GM19468 (cell line): ENCODE results near the gene PIP5K1A.
"Not testable (repeated sequence)": the region's sequence is repeated elsewhere in the genome, so short reads cannot be mapped to it uniquely, and the experiment has no call there.

Experiments used
- ATAC-seq: cut with Tn5 transposase; IDR thresholded peaks from one replicate; pipeline ENCODE4 v1.9.1; 2021; ENCODE audit warnings: mild to moderate bottlenecking, moderate library complexity, moderate number of reproducible peaks; ENCODE audit not compliant: unreplicated experiment; ENCODE audit errors: extremely low read depth

PIP5K1A gene

DNA sequence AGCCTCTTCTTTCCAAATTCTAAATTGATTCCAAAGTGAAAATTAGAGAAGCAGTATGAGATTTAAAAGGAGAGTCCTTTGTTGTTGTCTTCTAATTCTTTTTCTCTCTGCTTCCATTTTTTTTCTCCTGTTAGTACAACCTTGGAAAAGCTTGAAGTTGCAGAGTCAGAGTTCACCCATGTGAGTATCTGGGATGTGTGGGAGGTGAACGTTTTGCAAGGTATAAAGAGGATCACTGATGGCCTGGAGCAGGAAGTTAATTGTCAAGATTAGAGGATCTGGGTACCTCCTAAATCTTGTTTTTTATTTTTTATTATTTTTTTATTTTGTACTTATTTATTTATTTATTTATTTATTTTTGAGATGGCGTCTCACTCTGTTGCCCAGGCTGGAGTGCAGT is 48.4 kb downstream of the PIP5K1A start:
- ATAC-seq, result no peak

- ATAC-seq, result no peak
Observed at GRCh38 chr1:151251656-151252470, 53.5 kb downstream of the PIP5K1A start.

GRCh38 chr1:151254217-151255213 is 56.2 kb downstream of the PIP5K1A start, which contains the start of gene PSMD4:
PSMD4 (plus strand) TSS chr1:151254734; CDS start chr1:151254783, 49 bp downstream.
- ATAC-seq, result peak; percentile 77

DNA sequence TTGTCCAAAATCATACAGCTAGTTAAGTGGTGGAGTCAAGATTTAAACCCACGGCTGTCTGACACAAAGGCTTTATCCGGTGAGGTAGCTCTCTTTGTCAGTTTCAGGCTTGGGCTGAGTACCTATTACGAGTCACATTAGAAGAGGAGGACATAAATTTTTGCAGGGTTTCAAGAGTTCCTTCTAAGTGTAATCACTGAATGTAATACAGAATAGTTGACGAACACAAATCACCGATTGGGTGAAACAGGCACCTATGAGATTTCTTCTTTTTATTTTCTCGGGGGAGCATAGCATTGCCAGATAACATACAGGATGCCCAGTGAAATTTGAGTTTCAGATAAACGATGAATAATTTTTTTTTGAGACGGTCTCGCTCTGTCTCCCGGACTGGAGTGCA is 57.0 kb downstream of the PIP5K1A start:
- ATAC-seq, result no peak

GRCh38 chr1:151259351-151259750 is 61.0 kb downstream of the PIP5K1A start:
- ATAC-seq, result no peak

- no peak for ATAC-seq
Observed at GRCh38 chr1:151265446-151266236, 67.3 kb downstream of the PIP5K1A start.

DNA sequence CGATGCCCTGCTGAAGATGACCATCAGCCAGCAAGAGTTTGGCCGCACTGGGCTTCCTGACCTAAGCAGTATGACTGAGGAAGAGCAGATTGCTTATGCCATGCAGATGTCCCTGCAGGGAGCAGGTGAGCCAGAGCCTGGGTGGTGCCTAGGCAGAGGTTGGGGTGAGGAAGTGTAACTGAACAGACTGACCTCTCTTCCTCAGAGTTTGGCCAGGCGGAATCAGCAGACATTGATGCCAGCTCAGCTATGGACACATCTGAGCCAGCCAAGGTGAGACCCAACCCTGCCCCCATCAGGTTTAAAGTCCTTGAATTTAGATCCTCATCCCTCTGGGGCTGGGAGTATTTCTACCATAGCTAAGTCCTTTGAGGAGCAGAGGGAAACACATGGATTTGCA is 68.0 kb downstream of the PIP5K1A start:
- ATAC-seq, result no peak

DNA sequence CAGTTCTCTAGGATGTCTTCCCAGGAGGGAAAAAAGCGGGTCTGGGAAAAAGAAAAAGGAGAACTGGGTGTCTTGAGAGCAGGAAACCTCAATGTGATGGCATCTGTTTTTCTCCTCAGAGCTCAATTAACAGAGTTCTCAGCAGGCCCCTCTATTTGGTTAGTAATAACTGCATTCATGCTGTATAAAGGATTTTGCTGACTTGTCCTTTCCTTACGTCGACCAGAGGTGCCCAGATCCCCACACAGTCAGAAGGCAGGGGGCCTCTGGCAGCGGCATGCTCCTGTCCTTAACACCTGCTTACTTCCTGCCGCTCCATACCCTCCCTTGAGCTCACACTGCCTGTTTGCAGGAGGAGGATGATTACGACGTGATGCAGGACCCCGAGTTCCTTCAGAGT is 68.5 kb downstream of the PIP5K1A start:
- no peak for ATAC-seq

DNA sequence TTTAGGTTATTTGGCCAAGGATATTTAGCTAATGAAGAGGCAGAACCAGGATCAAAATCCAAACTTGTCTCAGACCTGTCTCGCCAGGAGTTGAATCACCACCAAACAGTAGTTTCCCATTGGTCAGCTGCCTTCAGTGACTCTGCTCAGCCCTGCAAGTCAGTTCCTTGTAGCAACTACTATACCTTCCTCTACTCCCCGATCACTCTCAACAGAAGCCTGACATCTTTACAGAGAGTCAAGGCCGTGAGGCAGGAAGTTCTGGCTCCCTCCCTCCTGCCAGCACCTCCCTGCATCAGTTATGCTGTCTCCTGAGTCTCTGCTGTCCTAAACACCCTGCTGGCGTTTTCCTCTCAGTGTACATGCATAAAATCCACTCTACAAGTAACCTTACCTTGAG is 69.4 kb downstream of the PIP5K1A start:
- ATAC-seq, result no peak

DNA sequence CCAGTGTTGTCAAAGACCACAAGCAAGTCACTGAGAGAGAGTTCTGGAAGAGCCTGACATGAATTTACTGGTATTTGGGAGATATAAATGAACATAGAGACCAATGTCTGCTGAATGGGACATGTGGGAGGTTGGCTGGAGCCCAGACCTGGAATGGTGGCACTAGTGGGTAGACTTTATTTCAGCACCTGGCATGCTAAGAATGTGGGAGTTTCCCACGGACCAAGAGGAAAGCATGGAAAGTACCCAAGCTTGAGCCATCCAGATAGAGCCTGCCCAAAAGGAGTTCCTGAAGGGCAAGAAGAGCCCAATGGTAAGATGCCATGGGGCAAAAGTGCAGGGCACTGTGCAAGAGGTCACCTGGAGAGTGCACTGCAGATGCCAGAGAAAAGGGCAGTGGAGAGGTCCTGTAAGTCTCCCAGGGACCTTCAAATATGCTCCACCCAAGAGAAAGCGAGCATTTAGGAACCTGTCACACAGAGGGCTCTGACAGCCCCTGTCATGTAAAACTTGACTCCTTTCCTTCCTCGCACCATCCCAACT is 75.6 kb downstream of the PIP5K1A start:
- ATAC-seq, result no peak

DNA sequence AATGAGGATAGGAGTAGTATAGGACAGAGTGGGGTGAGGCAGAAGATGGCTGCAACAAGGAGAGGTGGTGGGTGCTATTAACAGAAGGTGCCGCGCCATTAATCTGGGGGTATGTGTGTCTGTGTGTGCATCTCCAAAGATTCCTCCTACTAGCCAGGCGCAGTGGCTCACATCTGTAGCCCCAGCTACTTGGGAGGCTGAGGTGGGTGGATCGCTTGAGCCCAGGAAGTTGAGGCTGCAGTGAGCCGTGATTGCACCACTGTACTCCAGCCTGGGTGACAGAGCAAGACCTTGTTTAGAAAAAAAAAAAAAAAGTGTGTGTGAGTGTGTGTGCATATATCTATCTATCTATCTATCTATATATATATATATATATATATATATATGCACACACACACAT is 77.0 kb downstream of the PIP5K1A start:
- not testable (repeated sequence) for ATAC-seq

GRCh38 chr1:151277249-151277648 is 78.9 kb downstream of the PIP5K1A start:
- no peak for ATAC-seq

DNA sequence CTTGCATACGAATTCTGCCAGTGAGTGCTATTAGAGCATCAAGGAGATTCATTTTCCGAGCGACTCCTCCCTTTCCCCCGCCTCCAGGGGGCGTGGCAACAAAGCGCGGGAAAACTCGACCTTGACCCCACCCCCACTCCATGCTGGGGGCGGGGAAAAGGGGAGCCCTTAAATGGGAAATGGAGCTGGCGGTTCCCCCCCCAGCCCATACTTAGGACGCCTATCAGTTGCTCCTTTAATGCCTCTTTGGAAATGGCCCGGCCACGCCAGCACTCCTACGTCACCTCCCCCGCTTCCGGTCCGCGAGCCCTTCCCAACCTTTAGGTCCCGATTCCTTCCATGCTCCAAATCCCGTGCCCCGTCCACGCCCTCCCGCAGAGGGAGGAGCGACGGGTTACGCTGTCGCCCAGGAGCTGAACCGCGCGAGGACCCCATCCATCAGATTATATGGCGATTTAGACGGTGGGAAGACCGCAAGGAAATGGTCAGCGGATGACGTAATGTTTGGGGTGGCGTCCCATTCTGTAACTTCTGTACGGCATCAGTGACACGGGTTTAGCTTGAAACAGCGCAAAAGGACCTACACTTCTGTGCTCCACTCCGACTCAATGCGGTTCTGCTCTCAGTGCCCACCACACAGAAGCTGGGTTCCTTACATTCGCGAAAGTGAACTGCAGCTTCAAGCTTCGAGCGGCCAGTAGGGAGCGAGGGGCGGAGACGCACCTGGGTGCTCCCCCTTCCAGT is 83.0 kb downstream of the PIP5K1A start:
- ATAC-seq, result no peak

- ATAC-seq, result peak; percentile 89
Observed at GRCh38 chr1:151281969-151282882, 83.9 kb downstream of the PIP5K1A start, which contains the start of gene ZNF687. ZNF687 (plus strand) TSS chr1:151282299; CDS start chr1:151286292, 3,993 bp downstream.

GRCh38 chr1:151282883-151283725 is 84.8 kb downstream of the PIP5K1A start:
- ATAC-seq, result no peak

GRCh38 chr1:151284013-151284577 is 85.7 kb downstream of the PIP5K1A start:
- ATAC-seq, result no peak
